LNCAP (cell line): ENCODE data around the gene HRH1.

Experiments used
- CTCF ChIP-seq: fragments of 450-650 bp; IDR thresholded peaks from 2 replicates; pipeline ENCODE4 v1.5.1; 2017; ENCODE audit warnings: mild to moderate bottlenecking

Gene HRH1

GRCh38 chr3:11310258-11310657 is 156.0 kb downstream of the HRH1 start:
- TF ChIP-seq CTCF, result no peak

GRCh38 chr3:11312166-11312565 is 157.9 kb downstream of the HRH1 start:
- TF ChIP-seq CTCF, result no peak
